ENCODE measurements around the gene UNC5C.

UNC5C gene

GRCh38 chr4:95348418-95348817 is 200.4 kb downstream of the UNC5C start:
- H4K20me1 ChIP-seq (ENCODE audit: insufficient read depth, low read length) = no peaks in the 10 kb centered on the region

GRCh38 chr4:95343235-95343634 is 205.5 kb downstream of the UNC5C start:
- H2AFZ ChIP-seq (ENCODE audit: low read length) = no peak overlapping the region
- no peaks in the 10 kb centered on the region for H3K9me2 ChIP-seq (ENCODE audit: low read depth, low read length)
- no peaks in the 10 kb centered on the region for H3K9me3 ChIP-seq (ENCODE audit: low read length)
- H3F3A ChIP-seq (ENCODE audit: insufficient read depth, low read length) = no peaks in the 10 kb centered on the region
- no peak overlapping the region for H3K4me3 ChIP-seq (ENCODE audit: low read depth, low read length, poor library complexity, severe bottlenecking)
- no peak overlapping the region for H3K9ac ChIP-seq (ENCODE audit: low read length)
- H3K79me2 ChIP-seq (ENCODE audit: insufficient read depth, low read length) = no peaks in the 10 kb centered on the region
- no peaks in the 10 kb centered on the region for H3K4me1 ChIP-seq (ENCODE audit: insufficient read depth, low read length, severe bottlenecking)
- TF ChIP-seq CTCF (IDR thresholded peaks at IDR 0.05; ENCODE audit: low read length) (no peak), EZH2 (IDR thresholded peaks at IDR 0.05; ENCODE audit: borderline replicate concordance, low read length) (no peak)
- H3K27ac ChIP-seq (ENCODE audit: low read depth, low read length, poor library complexity, severe bottlenecking) = no peak overlapping the region
- no peaks in the 10 kb centered on the region for H3K36me3 ChIP-seq (ENCODE audit: insufficient read depth, low read length)
- no peaks in the 10 kb centered on the region for H4K20me1 ChIP-seq (ENCODE audit: insufficient read depth, low read length)
- no peaks in the 10 kb centered on the region for H3K27me3 ChIP-seq (ENCODE audit: insufficient read depth, low read length)
- no peak overlapping the region for H3K4me2 ChIP-seq (ENCODE audit: low read length)

More at GRCh38 chr4:95348418-95348817, 200.4 kb downstream of the UNC5C start:
- no peak overlapping the region for H3K27ac ChIP-seq (ENCODE audit: low read depth, low read length, poor library complexity, severe bottlenecking)
- no peaks in the 10 kb centered on the region for H3K27me3 ChIP-seq (ENCODE audit: insufficient read depth, low read length)
- no peaks in the 10 kb centered on the region for H3K79me2 ChIP-seq (ENCODE audit: insufficient read depth, low read length)
- H3K4me3 ChIP-seq (ENCODE audit: low read depth, low read length, poor library complexity, severe bottlenecking) = no peak overlapping the region
- H3K4me1 ChIP-seq (ENCODE audit: insufficient read depth, low read length, severe bottlenecking) = no peaks in the 10 kb centered on the region
- H3K9me2 ChIP-seq (ENCODE audit: low read depth, low read length) = no peaks in the 10 kb centered on the region
- TF ChIP-seq CTCF (IDR thresholded peaks at IDR 0.05; ENCODE audit: low read length) (no peak), EZH2 (IDR thresholded peaks at IDR 0.05; ENCODE audit: borderline replicate concordance, low read length) (no peak)
- H2AFZ ChIP-seq (ENCODE audit: low read length) = no peak overlapping the region
- H3K36me3 ChIP-seq (ENCODE audit: insufficient read depth, low read length) = no peaks in the 10 kb centered on the region
- H3K9me3 ChIP-seq (ENCODE audit: low read length) = no peaks in the 10 kb centered on the region
- no peak overlapping the region for H3K4me2 ChIP-seq (ENCODE audit: low read length)
- H3F3A ChIP-seq (ENCODE audit: insufficient read depth, low read length) = no peaks in the 10 kb centered on the region
- no peak overlapping the region for H3K9ac ChIP-seq (ENCODE audit: low read length)

- no peaks in the 10 kb centered on the region for H3K79me2 ChIP-seq (ENCODE audit: insufficient read depth, low read length)
- no peaks in the 10 kb centered on the region for H3K27me3 ChIP-seq (ENCODE audit: insufficient read depth, low read length)
- H3K36me3 ChIP-seq (ENCODE audit: insufficient read depth, low read length) = no peaks in the 10 kb centered on the region
- H3K9me3 ChIP-seq (ENCODE audit: low read length) = no peaks in the 10 kb centered on the region
- no peak overlapping the region for H3K4me3 ChIP-seq (ENCODE audit: low read depth, low read length, poor library complexity, severe bottlenecking)
- no peak overlapping the region for H3K4me2 ChIP-seq (ENCODE audit: low read length)
- H3K9me2 ChIP-seq (ENCODE audit: low read depth, low read length) = no peaks in the 10 kb centered on the region
- H3K27ac ChIP-seq (ENCODE audit: low read depth, low read length, poor library complexity, severe bottlenecking) = no peak overlapping the region
- TF ChIP-seq EZH2 (IDR thresholded peaks at IDR 0.05; ENCODE audit: borderline replicate concordance, low read length) (no peak), CTCF (IDR thresholded peaks at IDR 0.05; ENCODE audit: low read length) (no peak)
- H3K9ac ChIP-seq (ENCODE audit: low read length) = no peak overlapping the region
- H3F3A ChIP-seq (ENCODE audit: insufficient read depth, low read length) = no peaks in the 10 kb centered on the region
- H4K20me1 ChIP-seq (ENCODE audit: insufficient read depth, low read length) = no peaks in the 10 kb centered on the region
- H2AFZ ChIP-seq (ENCODE audit: low read length) = no peak overlapping the region
- no peaks in the 10 kb centered on the region for H3K4me1 ChIP-seq (ENCODE audit: insufficient read depth, low read length, severe bottlenecking)
These were observed 208.6 kb downstream of the UNC5C start for GRCh38 chr4:95340191-95340590.
